Mesodermal cell (in vitro differentiated cells): ENCODE results near the gene FAM171A1.

Experiments
- H3K27ac ChIP-seq: 2 replicates; pipeline ENCODE4 v1.7.0; 2013; ENCODE audit warnings: mild to moderate bottlenecking, low read depth, low read length, moderate library complexity; ENCODE audit not compliant: severe bottlenecking
- H3K36me3 ChIP-seq: 2 replicates; pipeline ENCODE4 v1.7.1; 2013; ENCODE audit warnings: mild to moderate bottlenecking, low read length, moderate library complexity; ENCODE audit not compliant: control insufficient read depth, insufficient read depth
- H3K4me1 ChIP-seq: one replicate; pipeline ENCODE4 v1.7.1; 2013; ENCODE audit warnings: mild to moderate bottlenecking, low read length; ENCODE audit not compliant: insufficient read depth, control insufficient read depth, poor library complexity, severe bottlenecking
- H3K4me3 ChIP-seq: 2 replicates; pipeline ENCODE4 v1.7.0; 2013; ENCODE audit warnings: low read length, control low read depth, mild to moderate bottlenecking; ENCODE audit not compliant: insufficient read depth, poor library complexity, severe bottlenecking; ENCODE audit errors: extremely low read depth
- H3K9me3 ChIP-seq: 2 replicates; pipeline ENCODE4 v1.7.1; 2013; ENCODE audit warnings: mild to moderate bottlenecking, low read length, moderate library complexity; ENCODE audit not compliant: control insufficient read depth
- whole genome bisulfite sequencing, 2 experiments: methylation state at CpG; one replicate each; pipeline ENCODE4 v1.1.5; 2013; ENCODE audit warnings: missing lambda C conversion rate in 2 of 2; ENCODE audit not compliant: insufficient coverage in 2 of 2; 5-methylcytosine and 5-hydroxymethylcytosine counted together

Gene FAM171A1

DNA sequence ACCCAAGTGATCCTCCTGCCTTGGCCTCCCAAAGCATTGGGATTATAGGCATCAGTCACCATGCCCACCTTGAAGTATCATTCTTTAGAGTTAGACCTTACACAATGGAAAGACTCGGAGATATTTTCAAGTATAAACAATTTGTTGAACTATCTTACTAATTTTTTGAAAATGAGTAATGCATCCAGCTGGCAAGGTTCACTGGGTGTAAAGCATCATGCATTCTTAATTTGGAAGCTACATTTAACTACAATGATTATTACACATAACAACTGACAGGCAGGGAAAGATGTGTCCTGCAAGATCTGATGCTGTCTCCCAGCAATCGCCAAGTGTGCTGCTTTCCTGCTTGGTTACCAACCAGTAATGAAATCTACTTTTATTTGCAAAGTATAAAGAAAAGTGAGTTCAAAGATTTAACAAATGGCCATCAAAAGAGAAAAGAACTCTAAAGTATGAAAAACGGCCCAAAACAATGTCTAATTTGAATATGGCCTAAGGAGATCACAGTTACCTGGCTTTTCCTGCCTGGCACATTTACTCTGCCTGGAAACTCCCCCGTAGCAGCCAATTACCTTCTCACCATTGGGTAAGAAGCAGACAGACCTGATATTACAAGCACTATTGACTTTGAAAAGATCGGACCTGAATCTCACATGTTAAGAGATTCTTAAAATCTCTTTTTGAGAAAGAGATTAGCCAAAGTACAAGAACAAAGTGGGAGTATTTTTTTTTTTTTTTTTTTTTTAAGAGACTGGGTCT lies 143.3 kb downstream of the FAM171A1 start:
- Histone ChIP-seq H3K36me3 (peaks cover 22% of the 10 kb centered on the region), H3K4me1 (peaks cover 4% of the 10 kb centered on the region), H3K27ac (no peak overlapping the region), H3K9me3 (peaks cover 8% of the 10 kb centered on the region), H3K4me3 (no peak overlapping the region)
- WGBS, 2 experiments = 91 to 100% methylated on average over 1 to 2 of the region's 5 CpGs

DNA sequence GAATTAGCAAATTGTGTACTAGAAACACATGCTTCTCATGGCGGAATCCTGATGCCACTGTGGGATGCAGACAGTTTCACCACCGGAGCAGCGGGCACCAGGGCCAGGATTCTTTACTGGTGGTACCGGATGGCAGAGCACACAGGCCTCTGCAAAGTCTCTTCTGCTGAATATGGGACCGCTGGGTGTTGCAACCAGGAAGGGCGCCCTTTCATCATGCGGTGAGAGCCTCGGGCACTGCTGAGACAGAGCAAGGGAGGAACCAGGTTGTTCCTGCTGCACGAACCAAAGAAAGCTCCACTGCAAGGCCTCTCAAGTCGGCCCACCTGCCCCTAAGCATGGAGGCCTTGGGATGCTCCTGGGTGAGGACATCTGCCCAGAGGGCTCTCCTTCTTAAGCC lies 145.6 kb downstream of the FAM171A1 start:
- WGBS, 2 experiments = 97 to 98% methylated on average over 9 to 10 of the region's 10 CpGs
- H3K9me3 ChIP-seq = peaks cover 8% of the 10 kb centered on the region

DNA sequence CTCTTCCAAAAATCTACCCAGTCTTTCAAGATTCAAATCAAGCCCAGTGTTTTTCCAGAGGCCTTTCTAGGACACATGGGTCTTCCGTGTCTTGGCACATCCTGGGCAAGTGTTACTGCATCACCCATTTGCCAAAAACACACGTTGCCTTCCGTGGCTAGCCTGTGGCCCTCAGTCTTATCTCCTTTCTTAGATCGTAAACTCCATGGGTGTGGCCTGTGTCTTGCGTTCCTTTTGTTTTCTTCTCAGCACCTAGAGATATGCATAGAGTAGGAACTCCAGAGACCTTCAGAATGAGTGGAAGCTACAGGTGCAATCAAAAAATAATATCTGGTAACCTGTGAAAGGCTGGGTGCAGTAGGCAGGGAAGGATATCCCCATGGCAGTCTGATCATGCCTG lies 146.1 kb downstream of the FAM171A1 start:
- peaks cover 4% of the 10 kb centered on the region for H3K4me1 ChIP-seq
- peaks cover 32% of the 10 kb centered on the region for H3K36me3 ChIP-seq
- H3K27ac ChIP-seq = no peak overlapping the region
- peaks cover 8% of the 10 kb centered on the region for H3K9me3 ChIP-seq
- H3K4me3 ChIP-seq = no peak overlapping the region
- 95 to 100% methylated on average over 5 of the region's 5 CpGs for WGBS, 2 experiments

More for the DNA sequence above, 145.6 kb downstream of the FAM171A1 start:
- no peak overlapping the region for H3K27ac ChIP-seq
- H3K4me1 ChIP-seq = peaks cover 4% of the 10 kb centered on the region
- peaks cover 27% of the 10 kb centered on the region for H3K36me3 ChIP-seq
- H3K4me3 ChIP-seq = no peak overlapping the region

DNA sequence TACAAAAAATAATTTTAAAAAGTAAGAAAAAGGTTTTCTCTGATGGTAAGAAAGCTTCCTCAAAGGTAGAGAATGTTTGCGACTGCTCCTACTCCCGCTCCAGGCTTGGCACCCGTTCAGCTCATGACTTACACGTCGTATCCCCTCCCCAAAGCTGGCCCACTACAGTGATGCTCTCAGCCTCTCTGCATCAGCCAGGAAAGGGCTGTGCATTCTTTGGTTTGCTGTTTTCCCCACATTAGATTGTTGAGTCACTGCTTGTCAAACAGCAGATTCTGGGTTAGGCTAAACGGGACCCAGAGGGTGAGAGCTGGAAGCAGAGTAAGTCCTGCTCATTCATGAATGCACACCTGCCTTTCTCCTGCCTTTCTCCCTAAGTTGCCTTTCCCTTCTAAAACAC lies 147.9 kb downstream of the FAM171A1 start:
- WGBS, 2 experiments = 89 to 100% methylated on average over 5 to 6 of the region's 6 CpGs
- H3K27ac ChIP-seq = no peak overlapping the region
- H3K4me3 ChIP-seq = no peak overlapping the region
- peaks cover 8% of the 10 kb centered on the region for H3K9me3 ChIP-seq
- H3K4me1 ChIP-seq = peaks cover 4% of the 10 kb centered on the region
- H3K36me3 ChIP-seq = peaks cover 47% of the 10 kb centered on the region

DNA sequence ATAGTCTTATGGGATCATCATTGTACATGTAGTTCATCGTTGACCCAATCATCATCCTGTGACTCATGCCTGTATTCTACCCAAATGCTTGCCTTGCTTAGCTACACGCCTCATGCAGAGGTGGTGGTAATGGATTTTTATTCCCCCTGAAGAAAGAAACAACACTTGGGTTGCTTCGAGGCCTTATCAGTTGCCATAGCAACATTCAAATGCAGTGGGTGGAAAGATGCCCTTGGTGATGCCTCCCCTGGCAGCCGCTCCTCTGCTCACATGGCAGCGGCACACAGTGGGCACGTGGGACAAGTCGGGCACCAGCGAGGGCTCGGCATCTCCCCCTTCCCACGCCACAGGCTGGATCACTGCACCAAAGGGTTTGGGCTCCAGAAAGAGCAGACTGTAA lies 148.6 kb downstream of the FAM171A1 start:
- H3K9me3 ChIP-seq = peaks cover 8% of the 10 kb centered on the region
- no peak overlapping the region for H3K4me3 ChIP-seq
- H3K36me3 ChIP-seq = peaks cover 52% of the 10 kb centered on the region
- WGBS, 2 experiments = 86 to 96% methylated on average over 4 to 8 of the region's 10 CpGs
- no peak overlapping the region for H3K27ac ChIP-seq
- peaks cover 4% of the 10 kb centered on the region for H3K4me1 ChIP-seq

DNA sequence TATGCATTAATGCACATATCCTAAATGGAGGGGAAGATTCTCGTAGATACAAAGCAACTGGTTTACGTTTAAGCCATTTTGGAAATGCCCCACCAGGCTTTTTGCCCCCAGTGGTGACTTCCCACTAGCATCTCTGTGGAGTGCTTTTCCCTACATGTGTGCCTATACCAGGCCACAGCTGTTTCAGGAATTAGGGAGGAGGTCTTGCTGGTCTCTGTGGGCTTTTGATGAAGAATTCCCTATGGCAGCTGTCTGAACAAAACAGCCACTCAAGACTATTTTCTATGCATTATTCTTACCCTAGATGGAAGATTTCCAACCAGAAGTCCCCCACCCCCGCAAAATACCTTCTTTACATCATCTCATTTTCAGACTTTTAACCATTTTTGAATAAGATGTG lies 150.6 kb downstream of the FAM171A1 start:
- H3K9me3 ChIP-seq = peaks cover 8% of the 10 kb centered on the region
- 86 to 100% methylated on average over 2 to 3 of the region's 3 CpGs for WGBS, 2 experiments

DNA sequence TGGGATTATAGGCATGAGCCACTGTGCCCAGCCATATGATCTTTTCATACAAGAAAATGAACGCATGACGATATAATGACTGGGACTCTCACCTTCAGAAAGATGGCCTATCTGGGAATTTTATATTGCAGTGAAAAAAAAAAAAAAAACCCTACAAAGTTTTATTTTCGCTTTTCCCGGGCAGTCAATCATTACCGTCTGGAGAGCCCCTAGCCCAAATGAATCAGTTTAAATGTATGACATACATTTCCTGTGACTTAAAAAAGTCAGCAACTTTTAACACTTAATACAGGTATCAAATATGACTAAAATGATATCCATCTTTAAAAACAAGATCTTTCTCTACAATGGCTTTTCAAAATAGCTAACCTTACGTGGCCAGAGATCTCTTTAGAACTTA lies 154.4 kb downstream of the FAM171A1 start:
- no peak overlapping the region for H3K4me3 ChIP-seq
- H3K36me3 ChIP-seq = peaks cover 73% of the 10 kb centered on the region
- no peaks in the 10 kb centered on the region for H3K4me1 ChIP-seq
- WGBS, 2 experiments = 90 to 100% methylated on average over 1 to 3 of the region's 6 CpGs
- no peaks in the 10 kb centered on the region for H3K9me3 ChIP-seq
- no peak overlapping the region for H3K27ac ChIP-seq

More for the DNA sequence above, 150.6 kb downstream of the FAM171A1 start:
- H3K4me1 ChIP-seq = peaks cover 4% of the 10 kb centered on the region
- H3K4me3 ChIP-seq = no peak overlapping the region
- peaks cover 56% of the 10 kb centered on the region for H3K36me3 ChIP-seq
- no peak overlapping the region for H3K27ac ChIP-seq

DNA sequence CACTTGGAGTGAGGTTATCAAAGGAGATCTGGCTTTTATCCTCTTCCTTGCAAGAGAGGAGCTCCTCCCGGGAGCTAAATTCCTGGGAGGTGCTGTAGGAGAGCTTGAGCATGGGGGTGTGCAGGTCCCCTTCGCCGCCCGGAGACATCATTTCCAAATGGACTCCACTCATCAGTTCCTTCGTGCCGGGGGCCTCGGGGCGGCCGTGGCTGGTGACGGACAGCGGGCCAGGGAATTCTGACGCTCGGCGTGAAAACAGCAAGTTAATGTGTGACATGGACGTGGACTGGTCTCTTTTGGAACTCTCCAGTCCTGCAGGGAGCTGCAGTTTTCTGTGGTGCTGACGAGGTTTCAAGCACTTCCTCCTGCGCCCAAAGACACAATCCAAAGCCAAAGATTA lies 156.9 kb downstream of the FAM171A1 start:
- 97% methylated on average over 16 to 17 of the region's 17 CpGs for WGBS, 2 experiments
- no peaks in the 10 kb centered on the region for H3K9me3 ChIP-seq
- no peak overlapping the region for H3K27ac ChIP-seq
- peaks cover 67% of the 10 kb centered on the region for H3K36me3 ChIP-seq
- H3K4me1 ChIP-seq = no peaks in the 10 kb centered on the region
- no peak overlapping the region for H3K4me3 ChIP-seq

DNA sequence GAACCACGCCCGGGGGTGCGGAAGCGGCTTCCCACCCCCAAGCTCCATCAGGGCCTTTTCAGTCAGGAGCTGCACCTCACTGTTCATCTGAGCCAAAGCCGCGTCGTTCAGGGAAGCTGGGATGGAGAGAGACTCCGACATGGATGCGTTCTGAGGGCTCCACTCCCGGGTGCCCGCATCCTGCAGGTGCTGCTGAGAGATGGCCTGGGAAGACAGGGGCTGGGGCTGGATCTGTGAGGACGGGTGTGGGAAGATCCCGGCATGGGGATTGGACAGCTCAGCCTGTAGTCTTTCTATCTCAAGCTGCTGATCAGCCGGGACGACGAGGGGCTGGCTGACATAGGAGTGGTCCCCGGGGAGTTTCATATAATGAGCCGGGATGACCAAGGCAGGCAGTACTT lies 157.6 kb downstream of the FAM171A1 start:
- Histone ChIP-seq H3K4me3 (no peak overlapping the region), H3K9me3 (no peaks in the 10 kb centered on the region), H3K27ac (no peak overlapping the region), H3K36me3 (peaks cover 66% of the 10 kb centered on the region), H3K4me1 (no peaks in the 10 kb centered on the region)
- 94 to 98% methylated on average over 18 of the region's 18 CpGs for WGBS, 2 experiments

DNA sequence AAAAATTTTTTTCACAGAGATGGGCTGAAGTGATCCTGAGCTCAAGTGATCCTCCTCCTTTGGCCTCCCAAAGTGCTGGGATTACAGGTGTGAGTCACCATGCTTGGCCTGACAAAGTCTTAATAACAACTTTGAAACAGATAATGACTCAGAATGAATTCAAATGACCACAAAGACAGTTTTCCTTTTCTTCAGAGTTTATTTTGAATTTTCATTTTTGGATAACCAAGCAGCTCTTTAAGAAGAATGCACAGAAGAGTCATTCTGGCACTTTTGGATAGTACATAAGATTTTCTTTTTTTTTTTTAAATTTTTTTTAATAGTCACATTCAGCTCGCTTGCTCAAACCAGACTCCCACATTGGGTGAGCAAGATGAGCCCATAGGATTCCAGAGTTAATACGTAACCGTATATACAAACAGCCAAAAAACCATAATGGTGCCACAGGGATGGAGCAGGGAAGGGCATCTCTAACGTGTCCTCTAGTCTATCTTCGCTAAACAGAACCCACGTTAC lies 159.6 kb downstream of the FAM171A1 start:
- peaks cover 67% of the 10 kb centered on the region for H3K36me3 ChIP-seq
- 97 to 98% methylated on average over 5 to 6 of the region's 6 CpGs for WGBS, 2 experiments
- no peaks in the 10 kb centered on the region for H3K9me3 ChIP-seq
- no peak overlapping the region for H3K4me3 ChIP-seq
- no peak overlapping the region for H3K27ac ChIP-seq
- H3K4me1 ChIP-seq = no peaks in the 10 kb centered on the region

DNA sequence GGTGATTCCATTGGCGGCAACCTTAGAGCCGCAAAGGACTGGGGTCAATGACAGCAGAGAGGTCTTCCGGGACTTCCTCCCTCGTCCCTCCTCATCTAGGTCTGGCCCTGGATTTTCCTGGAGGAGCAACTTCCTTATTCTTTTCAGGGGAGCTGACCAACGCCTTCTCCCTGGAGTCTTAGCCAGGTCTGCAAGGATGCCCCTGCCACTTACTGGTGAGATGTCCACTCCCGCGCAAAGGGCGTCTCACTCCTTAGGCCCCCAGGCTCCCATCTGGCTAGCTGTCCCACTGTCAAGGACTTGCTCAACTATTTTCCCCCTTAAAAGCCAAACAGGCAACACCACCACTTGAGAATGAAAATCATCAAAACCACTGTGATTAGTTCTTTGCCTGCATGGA lies 160.6 kb downstream of the FAM171A1 start:
- H3K4me1 ChIP-seq = no peaks in the 10 kb centered on the region
- no peak overlapping the region for H3K27ac ChIP-seq
- WGBS, 2 experiments = 97 to 98% methylated on average over 7 to 8 of the region's 8 CpGs
- no peak overlapping the region for H3K4me3 ChIP-seq
- peaks cover 67% of the 10 kb centered on the region for H3K36me3 ChIP-seq
- H3K9me3 ChIP-seq = no peaks in the 10 kb centered on the region
